AG08396 (cell line): Measurements from ENCODE around the gene TSEN2.
A peak's percentile ranks its signal among the peaks of the same experiment; 100 is the strongest.
"Not testable (repeated sequence)": the region's sequence is repeated elsewhere in the genome, so short reads cannot be mapped to it uniquely, and the experiment has no call there.

Experiments used
- DNase-seq: peaks from one replicate; pipeline ENCODE4 v3.0.0; 2012; ENCODE audit warnings: low spot score, mixed read lengths

The TSEN2 gene

GRCh38 chr3:12452361-12453330, 31.6 kb upstream of the TSEN2 start:
- DNase-seq: no peak

- DNase-seq: peak; percentile 53
Measured at GRCh38 chr3:12454076-12454815, 30.0 kb upstream of the TSEN2 start.

- DNase-seq: no peak
Measured at GRCh38 chr3:12454816-12455121, 29.5 kb upstream of the TSEN2 start.

GRCh38 chr3:12455740-12456139, 28.5 kb upstream of the TSEN2 start:
- no peak for DNase-seq

GRCh38 chr3:12456441-12456840, 27.8 kb upstream of the TSEN2 start:
- no peak for DNase-seq

- DNase-seq: not testable (repeated sequence)
Measured at GRCh38 chr3:12457380-12457779, 26.9 kb upstream of the TSEN2 start.

- DNase-seq: no peak
Measured at GRCh38 chr3:12458901-12459300, 25.4 kb upstream of the TSEN2 start.

GRCh38 chr3:12460127-12460526, 24.2 kb upstream of the TSEN2 start:
- no peak for DNase-seq

- no peak for DNase-seq
Measured at GRCh38 chr3:12461097-12461649, 23.1 kb upstream of the TSEN2 start.

GRCh38 chr3:12462159-12462947, 21.9 kb upstream of the TSEN2 start:
- no peak for DNase-seq

- no peak for DNase-seq
Measured at GRCh38 chr3:12463686-12464085, 20.6 kb upstream of the TSEN2 start.

GRCh38 chr3:12464181-12464580, 20.1 kb upstream of the TSEN2 start:
- DNase-seq: no peak

GRCh38 chr3:12465151-12465835, 19.0 kb upstream of the TSEN2 start:
- DNase-seq: no peak

GRCh38 chr3:12465836-12466225, 18.4 kb upstream of the TSEN2 start:
- no peak for DNase-seq

- no peak for DNase-seq
Measured at GRCh38 chr3:12467746-12468145, 16.5 kb upstream of the TSEN2 start.

- DNase-seq: no peak
Measured at GRCh38 chr3:12468276-12468675, 16.0 kb upstream of the TSEN2 start.

- no peak for DNase-seq
Measured at GRCh38 chr3:12468757-12469156, 15.5 kb upstream of the TSEN2 start.

- not testable (repeated sequence) for DNase-seq
Measured at GRCh38 chr3:12469222-12469621, 15.1 kb upstream of the TSEN2 start.

- DNase-seq: no peak
Measured at GRCh38 chr3:12470111-12470510, 14.2 kb upstream of the TSEN2 start.

- DNase-seq: no peak
Measured at GRCh38 chr3:12470680-12471079, 13.6 kb upstream of the TSEN2 start.

GRCh38 chr3:12471241-12471640, 13.0 kb upstream of the TSEN2 start:
- no peak for DNase-seq
